HG02623 (cell line): ENCODE results near the gene ZNF629.

Experiments used
- ATAC-seq: cut with Tn5 transposase; IDR thresholded peaks from one replicate; pipeline ENCODE4 v1.9.1; 2021; ENCODE audit warnings: moderate library complexity; ENCODE audit not compliant: unreplicated experiment

Gene ZNF629

GRCh38 chr16:30786115-30786935 lies 680 bp downstream of the ZNF629 start:
- no peak for ATAC-seq

DNA sequence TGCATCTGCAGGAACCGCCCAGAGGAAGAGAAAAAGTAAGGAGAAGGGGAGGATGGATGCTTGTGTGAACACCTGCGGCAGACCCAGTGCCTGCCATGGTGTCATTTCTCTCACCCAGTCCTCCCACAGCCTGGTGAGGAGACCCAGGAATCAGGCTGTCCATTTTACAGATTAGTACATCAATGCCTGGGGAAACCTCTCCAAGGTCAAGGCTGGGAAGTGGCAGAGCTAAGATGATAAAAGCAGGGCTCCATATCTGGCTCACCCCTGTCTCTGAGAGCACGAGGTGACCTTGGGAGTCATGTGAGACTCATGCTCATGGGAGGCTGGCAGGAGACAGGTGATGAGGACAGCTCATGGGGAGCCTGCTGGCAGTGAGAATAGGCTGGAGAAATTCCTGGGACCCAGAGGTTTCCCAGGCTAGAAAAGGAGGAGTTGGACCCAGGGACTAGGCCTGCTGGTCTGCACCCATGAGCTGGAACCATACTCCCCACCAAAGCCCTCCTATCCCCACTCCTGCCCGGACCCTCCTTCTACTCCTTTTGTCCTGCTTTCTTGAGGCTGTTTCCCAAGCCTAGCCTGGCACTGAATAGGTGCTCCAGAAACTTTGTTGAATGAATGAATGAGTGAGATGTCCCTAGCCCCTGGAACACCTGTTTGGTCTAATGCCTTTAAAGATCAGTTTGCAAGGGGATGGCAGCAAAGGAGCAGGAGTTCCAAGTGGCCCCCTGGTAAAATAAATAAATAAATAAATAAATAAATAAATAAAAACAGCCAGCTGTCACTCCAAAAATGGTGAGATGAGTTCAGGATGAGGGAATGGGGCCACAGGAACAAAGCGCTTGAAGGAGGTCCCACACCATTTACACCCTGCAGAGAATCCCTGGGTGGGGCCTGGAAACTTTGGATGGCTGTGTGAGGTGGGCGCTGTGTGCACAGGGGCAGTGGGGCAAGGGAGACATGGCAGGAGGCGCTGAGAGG lies 1.6 kb downstream of the ZNF629 start:
- no peak for ATAC-seq

DNA sequence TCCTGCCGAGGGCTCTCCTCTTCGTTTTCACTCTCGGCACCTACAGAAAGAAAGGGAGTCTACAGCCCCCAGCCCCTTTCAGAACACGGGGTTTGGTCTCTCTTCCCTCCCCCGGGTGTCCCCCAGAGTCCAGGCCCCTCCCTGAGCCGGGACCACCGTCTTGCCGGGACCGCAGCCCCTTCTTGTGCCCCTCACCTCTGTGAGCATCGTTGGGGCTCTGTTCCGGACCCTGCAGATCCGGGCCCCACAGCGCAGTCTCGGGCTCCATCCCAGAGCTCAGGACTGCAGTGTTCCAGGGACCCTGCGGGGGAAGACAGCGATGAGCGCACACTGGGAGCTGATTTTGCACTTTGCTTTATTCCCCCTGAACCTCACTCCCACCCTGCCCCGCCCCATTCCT lies 2.8 kb downstream of the ZNF629 start:
- ATAC-seq = no peak

DNA sequence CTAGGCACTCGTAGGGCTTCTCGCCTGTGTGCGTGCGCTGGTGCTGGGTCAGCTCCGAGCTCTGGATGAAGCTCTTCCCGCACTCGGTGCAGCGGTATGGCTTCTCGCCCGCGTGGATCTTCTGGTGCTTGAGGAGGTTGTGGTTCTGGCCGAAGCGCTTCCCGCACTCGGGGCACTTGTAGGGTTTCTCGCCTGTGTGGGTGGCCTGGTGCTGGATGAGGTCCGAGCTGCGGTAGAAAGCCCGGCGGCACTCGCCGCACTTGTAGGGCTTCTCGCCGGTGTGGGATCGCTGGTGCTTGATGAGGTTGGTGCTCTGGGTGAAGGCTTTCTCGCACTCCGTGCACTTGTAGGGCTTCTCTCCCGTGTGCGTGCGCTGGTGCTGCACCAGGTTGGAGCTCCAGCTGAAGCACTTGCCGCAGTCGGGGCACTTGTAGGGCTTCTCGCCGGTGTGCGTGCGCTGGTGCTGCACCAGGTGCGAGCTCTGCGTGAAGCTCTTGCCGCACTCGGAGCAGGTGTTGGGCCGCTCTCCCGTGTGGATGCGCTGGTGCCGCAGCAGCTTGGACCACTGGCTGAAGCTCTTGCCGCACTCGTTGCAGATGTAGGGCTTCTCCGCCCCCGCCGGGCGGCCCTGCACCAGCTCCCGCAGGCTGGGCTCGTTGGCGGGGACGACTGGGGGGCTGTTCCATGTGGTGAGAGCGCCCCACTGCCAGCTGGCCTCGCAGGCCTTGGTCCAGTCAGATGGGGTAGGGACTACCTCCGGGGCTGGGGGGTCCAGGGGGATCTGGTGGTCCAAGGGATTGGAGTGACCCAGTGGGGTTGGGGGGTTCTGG lies 3.5 kb downstream of the ZNF629 start:
- no peak for ATAC-seq

- ATAC-seq = no peak
Observed at GRCh38 chr16:30782486-30783279, 4.3 kb downstream of the ZNF629 start.

DNA sequence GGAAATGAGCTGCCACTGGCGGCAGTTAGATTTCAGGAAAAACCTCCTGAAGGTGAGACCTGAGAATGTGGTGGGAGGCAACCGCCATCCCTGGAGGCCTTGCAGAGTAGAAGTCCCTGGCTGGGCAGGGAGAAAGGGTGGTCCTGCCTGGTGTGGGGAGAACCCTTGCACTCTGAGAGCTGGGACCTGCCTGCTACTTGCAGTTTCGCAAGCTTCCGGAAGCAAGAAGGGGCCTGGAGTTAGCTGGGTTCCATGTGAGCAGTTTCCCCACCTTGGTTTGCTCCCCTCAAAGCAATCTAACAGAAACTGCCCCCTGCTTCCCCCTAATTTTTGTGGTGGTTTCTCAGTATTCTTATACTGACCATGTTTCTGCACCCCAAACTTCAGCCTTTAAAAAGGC lies 6.5 kb downstream of the ZNF629 start:
- ATAC-seq = no peak

DNA sequence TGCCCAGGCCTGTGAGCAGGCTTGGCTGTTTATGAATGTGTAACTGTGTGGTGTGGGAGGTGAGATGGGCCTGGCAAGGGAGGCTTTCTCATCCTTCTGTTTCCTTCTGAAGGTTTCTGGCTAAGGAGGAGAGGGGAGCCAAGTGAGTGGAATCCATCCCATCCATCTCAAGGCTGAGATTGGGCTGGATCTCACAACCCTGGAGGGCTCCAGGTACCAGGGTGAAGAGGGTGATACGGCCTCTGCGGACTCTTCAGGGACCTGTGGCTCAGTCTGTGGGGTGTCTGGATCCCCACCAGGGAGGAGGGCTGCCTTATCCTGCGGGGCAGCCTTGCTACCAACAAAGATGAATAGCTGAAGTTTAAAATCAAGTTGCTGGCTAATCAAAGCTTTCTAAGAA lies 7.0 kb downstream of the ZNF629 start:
- ATAC-seq = no peak

- ATAC-seq = no peak
Observed at GRCh38 chr16:30779596-30779995, 7.4 kb downstream of the ZNF629 start.

- no peak for ATAC-seq
Observed at GRCh38 chr16:30778549-30779244, 8.3 kb downstream of the ZNF629 start.

DNA sequence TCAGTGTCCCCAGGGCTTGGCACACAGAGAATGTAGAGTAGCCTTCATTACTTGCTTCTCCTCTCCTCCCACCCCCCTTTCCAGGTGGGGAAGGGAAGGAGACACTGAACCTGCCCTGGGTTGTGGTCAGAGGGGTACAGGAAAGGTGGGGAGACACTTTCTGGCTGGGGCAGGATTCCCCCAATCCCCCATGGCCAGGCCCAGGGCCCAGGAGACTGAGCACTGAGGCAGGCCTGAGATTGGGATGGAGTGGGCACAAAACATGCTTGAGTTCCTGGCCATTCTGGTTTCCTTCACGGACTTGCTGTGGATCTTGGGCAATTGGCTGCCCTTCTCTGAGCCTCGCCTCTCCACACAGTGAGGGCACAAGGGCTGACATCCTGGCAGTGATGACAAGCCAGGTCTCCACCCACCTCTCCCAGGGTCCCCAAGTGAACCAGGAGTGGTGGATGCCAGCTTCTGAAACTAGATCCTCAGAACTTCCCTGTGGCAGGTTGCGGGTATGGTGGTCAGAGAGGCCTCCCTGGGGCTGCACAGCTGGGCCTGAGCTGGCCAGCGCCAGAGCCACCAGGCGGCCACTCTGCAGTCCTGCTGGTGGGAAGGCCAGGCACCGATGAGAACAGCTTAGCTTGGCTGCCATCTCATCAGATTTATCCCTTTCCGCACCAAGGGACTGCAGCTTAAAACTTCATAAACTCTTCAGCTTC lies 9.3 kb downstream of the ZNF629 start:
- ATAC-seq = no peak

GRCh38 chr16:30775392-30776188 lies 11.4 kb downstream of the ZNF629 start:
- ATAC-seq = peak; percentile 52

GRCh38 chr16:30775131-30775391 lies 11.9 kb downstream of the ZNF629 start:
- no peak for ATAC-seq

DNA sequence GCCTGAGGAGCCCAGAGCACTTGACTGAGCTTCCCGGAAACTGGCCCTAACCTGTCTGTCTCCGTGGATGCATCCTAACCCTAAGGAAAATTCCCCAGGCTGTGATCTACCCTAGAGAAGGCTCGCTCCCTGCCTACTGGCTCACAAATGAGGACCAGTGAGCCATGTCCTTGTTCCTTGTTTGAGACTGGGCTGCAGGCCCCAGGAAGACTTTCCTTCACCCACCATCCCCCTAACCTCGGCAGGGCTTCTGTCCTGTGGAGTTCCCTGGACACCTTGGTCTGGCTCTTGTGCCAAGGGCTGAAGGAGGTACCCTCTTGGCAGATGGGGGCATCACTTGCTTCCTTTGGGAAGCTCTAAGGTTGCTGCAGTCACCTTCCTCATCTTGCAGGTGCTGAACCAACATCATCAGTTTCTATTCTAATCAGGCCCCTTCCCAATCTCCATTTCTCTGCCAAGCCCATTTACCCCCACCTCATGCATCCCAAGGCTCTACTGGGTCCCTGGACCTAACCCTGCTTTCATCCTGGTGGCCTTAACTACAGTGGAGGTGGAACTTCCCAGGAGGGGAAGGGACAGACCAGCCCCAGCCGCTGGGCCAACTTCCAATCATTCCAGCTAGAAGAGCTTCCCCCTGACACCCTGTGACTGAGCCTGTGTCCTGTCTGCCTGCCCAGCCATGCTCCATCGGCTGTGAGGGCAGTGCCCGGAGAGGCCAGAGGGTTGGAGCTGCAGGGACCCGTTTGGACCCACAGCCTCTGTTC lies 12.5 kb downstream of the ZNF629 start:
- no peak for ATAC-seq

GRCh38 chr16:30773826-30774225 lies 13.2 kb downstream of the ZNF629 start:
- no peak for ATAC-seq

DNA sequence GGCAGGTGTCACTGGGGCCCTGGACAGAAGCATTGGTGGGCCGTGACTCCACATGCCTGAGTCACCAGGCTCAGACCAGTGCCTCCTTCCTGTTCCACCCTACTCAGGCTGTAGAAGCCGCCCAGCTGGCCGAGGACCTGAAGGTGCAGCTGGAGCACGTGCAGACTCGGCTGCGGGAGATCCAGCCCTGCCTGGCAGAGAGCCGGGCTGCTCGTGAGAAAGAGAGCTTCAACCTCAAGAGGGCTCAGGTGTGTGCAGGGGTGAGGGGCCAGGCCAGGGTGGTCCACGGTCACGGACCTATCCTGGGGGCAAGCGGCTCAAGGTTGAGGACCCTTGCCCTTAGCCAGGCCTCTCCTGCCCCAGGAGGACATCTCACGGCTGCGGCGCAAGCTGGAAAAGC lies 15.3 kb downstream of the ZNF629 start:
- ATAC-seq = no peak

DNA sequence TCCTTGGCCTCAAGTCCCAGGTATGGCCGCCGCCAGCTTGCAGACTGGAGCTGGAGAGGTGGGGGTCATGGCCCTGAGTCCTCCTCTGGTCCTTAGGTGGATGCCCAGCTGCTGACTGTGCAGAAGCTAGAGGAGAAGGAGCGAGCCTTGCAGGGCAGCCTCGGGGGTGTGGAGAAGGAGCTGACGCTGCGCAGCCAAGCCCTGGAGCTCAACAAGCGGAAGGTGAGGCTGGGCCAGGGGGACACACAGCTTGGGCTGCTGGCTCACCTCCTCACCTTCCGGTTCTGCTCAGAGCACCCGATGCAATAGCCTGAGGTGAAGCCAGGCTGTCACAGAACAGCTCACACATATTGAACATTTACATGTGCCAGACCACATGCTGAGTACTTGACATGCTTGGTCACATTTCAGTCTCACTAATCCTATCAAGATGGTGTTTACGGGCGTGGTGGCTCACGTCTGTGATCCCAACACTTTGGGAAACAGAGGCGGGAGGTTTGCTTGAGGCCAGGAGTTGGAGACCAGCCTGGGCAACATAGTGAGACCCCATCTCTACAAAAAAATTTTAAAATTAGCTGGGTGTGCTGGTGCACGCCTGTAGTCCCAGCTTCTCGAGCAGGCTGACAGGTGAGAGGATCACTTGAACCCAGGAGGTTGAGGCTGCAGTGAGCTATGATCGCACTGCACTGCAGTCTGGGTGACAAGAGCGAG lies 17.5 kb downstream of the ZNF629 start:
- no peak for ATAC-seq

- ATAC-seq = no peak
Observed at GRCh38 chr16:30768583-30769181, 18.3 kb downstream of the ZNF629 start.
